Stimulated activated CD8-positive, alpha-beta memory T cell treated with anti-CD3 and anti-CD28 coated beads, Interleukin-12 subunit alpha, Interleukin-12 subunit beta, amount 100 ng/mL, for 24 hours (primary cell): ENCODE results near the gene EPB41L3.
"Not testable (repeated sequence)": the region's sequence is repeated elsewhere in the genome, so short reads cannot be mapped to it uniquely, and the experiment has no call there.

Experiments used
- DNase-seq: peaks from one replicate; pipeline ENCODE4 v3.0.0-alpha.2; 2020; ENCODE audit errors: extremely low read depth

EPB41L3 gene

DNA sequence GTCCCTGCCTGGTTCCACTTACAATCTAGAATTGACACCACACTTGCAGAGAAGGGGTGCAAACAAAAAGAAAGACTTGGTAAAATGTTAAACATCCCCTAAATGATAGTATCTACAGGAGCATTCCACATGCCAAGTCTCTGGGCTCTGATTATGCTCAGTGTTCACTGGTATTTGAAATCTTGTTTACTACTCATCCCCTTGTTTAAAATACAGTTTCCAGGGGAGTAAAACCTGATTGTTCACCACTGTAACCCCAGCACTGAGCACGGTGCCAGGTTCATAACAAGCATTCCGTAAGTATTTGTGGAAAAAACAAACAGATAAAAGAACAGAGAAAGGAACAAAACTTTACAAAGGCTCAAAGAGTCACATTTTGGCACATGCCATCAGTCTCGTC, 11.7 kb downstream of the EPB41L3 start:
- no peak for DNase-seq

- no peak for DNase-seq
Measured at GRCh38 chr18:5530629-5531178, 13.1 kb downstream of the EPB41L3 start.

DNA sequence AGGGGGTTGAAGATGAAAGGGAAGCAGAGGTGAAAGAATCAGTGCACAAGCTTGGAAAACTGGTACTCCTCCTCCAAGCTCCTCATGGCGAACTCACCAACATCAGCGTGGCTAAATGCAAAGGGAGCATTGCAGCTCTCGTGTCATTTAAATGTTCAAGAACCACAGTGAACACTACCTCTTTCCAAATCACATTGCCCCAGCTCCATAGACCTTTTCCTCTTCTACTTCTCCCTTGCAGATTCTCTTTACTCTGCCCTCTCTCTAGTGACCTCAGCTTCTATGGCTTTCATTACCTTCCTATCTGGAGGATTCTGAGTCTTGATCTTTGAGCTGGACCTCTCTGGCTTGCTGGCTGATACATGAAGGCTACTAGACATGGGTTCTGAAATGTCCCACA, 14.3 kb downstream of the EPB41L3 start:
- no peak for DNase-seq

GRCh38 chr18:5527603-5528002, 16.2 kb downstream of the EPB41L3 start:
- DNase-seq: no peak

- no peak for DNase-seq
Measured at GRCh38 chr18:5524660-5525059, 19.1 kb downstream of the EPB41L3 start.

GRCh38 chr18:5521000-5521399, 22.8 kb downstream of the EPB41L3 start:
- DNase-seq: no peak

DNA sequence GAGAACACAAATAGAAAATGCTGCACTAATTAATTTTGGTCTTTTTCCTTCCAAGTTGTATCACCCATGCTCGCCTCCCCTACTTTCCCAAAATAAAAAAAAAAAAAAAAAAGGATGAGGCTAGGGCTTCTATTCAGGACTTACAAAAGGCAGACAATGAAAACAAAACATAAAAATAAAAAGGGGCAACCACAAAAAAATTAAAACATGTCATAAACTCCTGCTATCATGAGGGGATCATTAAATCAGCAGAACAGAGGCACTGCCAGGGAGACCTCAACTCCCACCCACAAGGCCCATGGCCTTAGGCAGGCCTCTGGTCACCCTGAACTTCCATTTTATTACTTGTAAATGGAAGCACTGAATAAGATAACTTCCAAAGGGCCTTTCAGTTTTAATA, 23.3 kb downstream of the EPB41L3 start:
- DNase-seq: no peak

GRCh38 chr18:5519448-5520298, 24.1 kb downstream of the EPB41L3 start:
- DNase-seq: no peak

DNA sequence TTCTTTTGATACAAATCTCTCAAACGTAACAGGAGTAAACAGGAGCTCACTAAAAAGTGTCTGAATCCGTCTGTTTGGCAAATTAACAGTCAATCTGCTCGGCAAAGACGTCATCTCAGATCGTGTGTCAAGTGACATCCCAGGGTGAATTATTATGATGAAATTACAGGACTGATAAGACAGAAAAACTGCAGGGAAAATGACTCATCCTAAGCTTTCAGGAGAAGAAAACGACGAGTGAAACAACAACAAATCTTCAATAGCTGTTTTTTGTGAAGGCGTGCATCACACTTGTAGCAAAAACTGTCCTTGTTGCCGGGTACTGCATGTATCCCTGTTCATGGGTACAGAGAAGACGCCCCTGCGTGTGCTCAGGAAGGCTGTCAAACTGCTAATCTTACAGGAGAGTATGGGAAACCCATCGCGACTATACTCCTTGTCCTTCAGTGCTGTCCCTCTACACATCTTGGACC, 24.9 kb downstream of the EPB41L3 start:
- no peak for DNase-seq

DNA sequence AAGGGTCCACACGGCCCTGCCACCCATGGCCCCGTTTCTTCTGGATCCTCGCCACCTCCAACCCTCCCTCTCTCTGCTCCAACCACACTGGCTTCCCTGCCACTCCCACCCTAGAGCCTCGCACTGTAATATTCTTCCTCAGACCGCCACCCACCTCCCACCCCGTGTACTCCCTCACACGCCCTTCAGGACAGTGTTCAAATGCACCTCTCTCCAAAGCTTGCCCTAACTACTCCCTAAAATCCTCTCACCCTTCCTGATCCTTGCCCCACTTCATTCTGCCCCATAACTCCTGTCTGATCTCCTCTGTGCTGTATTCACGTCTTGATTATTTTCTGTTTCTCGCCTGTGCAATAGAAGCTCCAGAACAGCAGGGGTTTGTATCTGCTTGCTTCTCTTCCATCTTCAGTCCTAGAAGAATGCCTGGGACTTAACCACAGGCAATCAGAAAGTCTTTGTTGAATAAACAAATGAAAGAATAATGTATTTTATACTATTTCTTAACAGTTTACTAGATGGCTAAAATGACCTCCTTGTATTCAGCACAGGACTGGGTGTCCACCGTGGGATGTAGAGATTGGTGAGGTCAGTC, 25.5 kb downstream of the EPB41L3 start:
- DNase-seq: no peak

DNA sequence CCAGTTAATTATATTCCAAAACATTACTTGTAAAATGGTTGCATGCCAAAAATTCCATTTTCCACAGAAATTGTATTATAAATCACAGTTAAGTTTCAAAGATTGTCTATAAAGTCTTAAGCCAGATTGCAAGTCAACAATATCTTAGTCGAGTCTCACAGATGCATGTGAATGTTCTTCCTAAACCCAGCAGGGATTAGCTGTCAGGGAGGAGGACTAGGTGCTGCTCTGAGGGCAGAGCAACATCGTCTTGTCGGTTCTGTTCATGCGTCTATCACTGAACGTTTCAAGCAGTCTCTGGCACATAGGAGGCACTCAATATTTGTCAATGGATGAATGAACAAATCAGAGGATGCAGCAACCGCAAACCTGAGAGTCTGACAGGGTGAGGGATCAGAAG, 27.0 kb downstream of the EPB41L3 start:
- no peak for DNase-seq

- no peak for DNase-seq
Measured at GRCh38 chr18:5515011-5515784, 28.6 kb downstream of the EPB41L3 start.

GRCh38 chr18:5513947-5514346, 29.9 kb downstream of the EPB41L3 start:
- no peak for DNase-seq

- no peak for DNase-seq
Measured at GRCh38 chr18:5512176-5512575, 31.6 kb downstream of the EPB41L3 start.

DNA sequence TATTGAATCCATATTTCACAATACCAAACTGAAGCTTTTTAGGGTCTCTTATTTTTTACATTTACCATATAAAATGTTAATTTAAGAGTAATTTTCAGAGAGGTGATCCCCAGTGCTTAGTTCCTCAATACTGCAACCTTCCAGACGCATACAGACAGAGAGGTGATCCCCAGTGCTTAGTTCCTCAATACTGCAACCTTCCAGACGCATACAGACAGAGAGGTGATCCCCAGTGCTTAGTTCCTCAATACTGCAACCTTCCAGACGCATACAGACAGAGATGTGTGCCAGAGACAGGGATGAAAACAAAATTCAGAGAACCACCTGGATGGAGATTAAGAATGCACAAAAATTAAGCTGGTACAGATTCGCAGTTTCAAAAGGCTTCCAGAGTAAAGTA, 32.3 kb downstream of the EPB41L3 start:
- DNase-seq: not testable (repeated sequence)

DNA sequence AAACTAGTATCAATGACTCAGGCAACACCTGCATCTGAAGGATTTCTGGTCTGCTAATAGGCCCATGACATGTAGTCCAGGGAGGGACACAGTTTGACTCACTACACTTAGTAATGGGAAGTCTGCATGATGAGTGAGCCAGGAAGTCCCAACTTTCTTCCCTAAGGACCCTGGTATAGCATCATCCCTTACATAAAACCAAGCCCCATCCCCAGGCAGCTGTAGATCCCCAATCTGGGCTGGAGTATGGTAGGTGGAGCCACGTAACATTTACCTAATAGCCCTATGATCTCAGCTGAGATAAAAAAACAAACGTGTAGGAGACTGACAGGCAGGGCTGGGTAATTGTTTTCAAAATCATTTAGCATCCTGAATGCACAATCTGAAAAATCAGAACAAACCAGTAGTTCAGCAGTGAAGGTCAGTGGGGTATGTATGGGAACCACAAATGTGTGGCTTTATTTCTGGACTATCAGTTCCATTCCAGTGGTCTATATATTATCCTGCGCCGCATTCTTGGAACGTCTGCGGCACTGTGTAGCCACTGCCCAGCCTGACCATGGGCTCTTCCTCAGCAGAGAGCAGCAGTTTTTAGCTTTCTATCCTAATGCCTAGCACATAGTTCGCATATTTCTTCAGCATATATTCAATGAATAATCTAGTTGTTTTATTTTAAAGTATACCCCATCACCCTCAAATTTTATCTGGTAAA, 33.5 kb downstream of the EPB41L3 start:
- DNase-seq: no peak

DNA sequence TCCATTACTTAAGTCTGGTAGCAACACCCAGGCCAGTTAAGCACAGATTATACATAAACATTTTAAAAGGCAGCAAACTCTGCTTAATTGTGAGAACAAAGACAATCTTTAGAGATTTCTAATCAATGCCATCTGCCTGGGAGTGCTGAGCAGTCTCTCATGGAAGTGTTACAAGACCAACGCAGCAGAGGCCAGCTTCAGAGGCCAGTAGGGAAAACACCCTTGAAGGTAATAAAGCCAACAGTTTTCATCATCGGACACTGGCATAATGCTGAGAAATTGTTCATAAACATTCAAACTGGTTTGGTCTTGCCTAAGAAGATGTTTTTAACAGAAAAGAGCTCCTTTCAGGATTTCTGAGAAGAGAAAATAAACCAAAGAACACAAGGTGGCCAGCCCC, 35.0 kb downstream of the EPB41L3 start:
- DNase-seq: no peak

GRCh38 chr18:5507756-5508155, 36.0 kb downstream of the EPB41L3 start:
- no peak for DNase-seq

DNA sequence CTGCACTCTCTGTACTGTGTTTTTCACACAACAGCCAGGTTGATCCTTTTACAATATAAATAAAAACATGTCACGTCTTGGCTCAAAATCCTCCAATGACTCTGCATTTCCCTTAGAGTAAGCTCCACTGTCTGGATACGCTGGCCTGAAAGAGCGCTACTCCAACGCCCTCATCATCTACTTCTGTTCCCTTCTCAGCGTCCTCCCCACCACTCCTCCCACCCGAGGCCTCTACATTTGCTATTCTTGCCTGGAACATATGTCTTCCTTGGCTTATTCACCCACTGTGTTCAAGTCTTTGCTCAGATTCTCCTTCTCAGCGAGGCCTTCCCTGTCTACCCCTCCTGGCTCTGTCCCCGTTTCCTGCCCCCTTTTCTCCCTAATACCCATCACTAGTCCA, 37.6 kb downstream of the EPB41L3 start:
- no peak for DNase-seq

- DNase-seq: no peak
Measured at GRCh38 chr18:5503740-5504139, 40.1 kb downstream of the EPB41L3 start.

DNA sequence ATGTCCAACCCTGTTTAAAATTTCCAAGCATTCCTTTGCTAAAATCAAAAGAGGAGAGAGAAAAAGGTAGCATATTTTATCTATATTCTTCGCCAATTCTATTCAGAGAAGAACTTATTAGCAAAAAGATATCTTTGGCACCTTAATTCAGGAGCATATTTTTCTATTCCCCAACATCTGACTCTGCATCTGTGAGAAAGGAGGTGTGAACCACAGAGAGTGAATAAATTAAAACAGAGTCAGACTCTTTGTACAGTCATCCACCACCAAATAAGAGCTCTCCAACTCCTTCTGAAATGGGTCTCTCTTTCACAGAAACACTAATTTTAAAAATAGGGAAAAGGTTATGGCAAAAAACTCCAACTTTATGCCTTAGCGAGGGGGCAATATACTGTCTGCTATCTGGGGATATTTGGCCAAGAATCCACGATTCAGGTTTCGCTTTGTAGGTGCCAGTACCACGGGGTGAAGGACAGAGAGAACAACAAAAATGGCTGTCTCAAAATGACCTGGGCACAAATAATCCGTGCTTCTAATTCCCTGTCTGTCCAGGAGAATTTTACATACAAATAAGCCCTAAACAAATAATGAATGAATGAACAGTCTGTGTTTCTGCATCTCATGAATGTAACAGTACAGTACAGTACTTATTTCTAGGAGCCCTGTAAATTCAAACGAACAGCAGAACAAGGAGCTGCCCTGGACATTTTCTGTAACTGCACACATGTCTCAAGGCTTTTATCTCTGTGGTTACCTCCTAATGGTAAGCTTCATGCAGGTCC, 43.4 kb downstream of the EPB41L3 start:
- no peak for DNase-seq
